D721Med (cell line): ENCODE results near the gene SETSIP.

Source experiments
- DNase-seq: peaks from one replicate; pipeline ENCODE4 v3.0.0; 2011; ENCODE audit warnings: low spot score; ENCODE audit not compliant: insufficient read length
- FAIRE-seq: peaks from 2 replicates; lab custom pipeline; 2011; peaks lifted over from hg19 to GRCh38; lab: Jason Lieb, UNC
- TF ChIP-seq, protein P1 (sequence below): IDR thresholded peaks from 2 replicates; pipeline ENCODE4 v1.5.1; 2012; ENCODE audit warnings: mild to moderate bottlenecking, control low read depth; ENCODE audit not compliant: insufficient read depth; ENCODE audit errors: missing control alignments

Gene SETSIP

DNA sequence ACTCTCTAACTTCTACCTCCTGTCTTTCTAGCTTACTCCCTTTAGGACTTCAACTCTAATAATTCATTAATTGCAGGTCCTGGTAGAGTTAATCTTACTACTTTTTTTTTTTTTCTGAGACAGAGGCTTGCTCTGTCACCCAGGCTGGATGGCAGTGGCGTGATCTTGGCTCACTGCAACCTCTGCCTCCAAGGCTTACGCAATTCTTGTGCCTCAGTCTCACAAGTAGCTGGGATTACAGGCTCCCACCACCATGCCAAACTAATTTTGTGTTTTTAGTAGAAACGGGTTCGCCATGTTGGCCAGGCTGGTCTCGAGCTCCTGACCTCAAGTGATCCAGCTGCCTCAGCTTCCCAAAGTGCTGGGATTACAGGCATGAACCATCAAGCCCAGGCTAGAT, 20.7 kb upstream of the SETSIP start:
- FAIRE-seq = no peak

DNA sequence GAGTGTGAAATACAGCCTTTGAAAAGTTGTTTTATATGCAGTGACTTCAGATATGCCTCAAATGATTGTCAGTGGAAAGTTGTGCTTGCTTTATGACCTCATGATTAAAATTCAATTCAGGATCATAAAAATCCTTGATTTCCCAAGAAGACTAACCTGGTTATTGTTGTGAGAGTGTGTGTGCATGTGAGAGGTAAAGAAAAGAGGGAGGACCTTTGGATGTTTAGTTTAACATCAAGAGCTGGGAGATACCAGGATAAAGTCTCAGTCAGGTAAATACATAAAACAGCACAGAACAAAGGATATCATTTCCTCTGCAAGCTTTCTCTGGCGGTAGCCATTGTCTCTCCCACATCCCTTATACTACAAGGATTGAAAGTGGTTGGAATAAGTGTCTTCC, 19.4 kb upstream of the SETSIP start:
- TF ChIP-seq, protein P1, sequence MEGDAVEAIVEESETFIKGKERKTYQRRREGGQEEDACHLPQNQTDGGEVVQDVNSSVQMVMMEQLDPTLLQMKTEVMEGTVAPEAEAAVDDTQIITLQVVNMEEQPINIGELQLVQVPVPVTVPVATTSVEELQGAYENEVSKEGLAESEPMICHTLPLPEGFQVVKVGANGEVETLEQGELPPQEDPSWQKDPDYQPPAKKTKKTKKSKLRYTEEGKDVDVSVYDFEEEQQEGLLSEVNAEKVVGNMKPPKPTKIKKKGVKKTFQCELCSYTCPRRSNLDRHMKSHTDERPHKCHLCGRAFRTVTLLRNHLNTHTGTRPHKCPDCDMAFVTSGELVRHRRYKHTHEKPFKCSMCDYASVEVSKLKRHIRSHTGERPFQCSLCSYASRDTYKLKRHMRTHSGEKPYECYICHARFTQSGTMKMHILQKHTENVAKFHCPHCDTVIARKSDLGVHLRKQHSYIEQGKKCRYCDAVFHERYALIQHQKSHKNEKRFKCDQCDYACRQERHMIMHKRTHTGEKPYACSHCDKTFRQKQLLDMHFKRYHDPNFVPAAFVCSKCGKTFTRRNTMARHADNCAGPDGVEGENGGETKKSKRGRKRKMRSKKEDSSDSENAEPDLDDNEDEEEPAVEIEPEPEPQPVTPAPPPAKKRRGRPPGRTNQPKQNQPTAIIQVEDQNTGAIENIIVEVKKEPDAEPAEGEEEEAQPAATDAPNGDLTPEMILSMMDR = no peak
- FAIRE-seq = no peak
- no peak for DNase-seq

More for the DNA sequence above, 20.7 kb upstream of the SETSIP start:
- DNase-seq = no peak
- TF ChIP-seq, protein P1 = no peak

DNA sequence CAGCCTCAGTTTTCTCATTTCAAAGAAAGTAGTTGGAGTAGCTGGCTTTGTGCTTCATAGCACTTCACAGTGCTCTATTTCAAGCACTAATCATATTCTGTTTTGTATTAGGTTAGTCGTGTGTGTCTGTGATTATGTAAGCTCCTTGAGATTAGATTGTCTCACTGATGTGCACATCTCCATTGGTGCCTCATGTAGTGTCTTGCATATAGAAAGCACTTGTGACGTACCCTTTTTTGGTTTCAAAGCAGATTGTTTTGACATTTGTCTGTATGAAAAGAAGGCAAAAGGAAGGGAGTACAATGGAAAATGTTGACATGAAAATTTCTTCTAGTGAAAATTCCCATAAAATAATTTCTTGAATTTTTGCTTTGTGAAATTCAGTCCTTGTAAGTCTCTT, 18.9 kb upstream of the SETSIP start:
- TF ChIP-seq, protein P1 = no peak
- no peak for FAIRE-seq
- DNase-seq = no peak

DNA sequence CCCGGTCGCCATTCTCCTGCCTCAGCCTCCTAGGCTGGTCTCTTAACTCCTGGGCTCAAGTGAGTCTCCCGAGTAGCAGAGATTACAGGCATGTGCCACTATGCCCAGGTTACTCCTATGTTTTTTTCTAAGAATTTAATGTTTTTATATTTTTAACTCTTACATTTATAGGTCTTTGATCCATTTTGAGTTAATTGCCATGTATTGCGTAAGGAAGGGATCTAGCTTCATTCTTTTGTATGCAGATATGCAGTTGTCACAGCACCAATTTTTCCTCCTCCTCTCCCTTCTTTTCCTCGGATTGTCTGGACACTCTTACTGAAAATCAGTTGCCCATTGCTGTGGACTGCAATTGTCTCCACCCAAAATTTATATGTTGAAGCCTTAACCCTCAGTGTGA, 16.4 kb upstream of the SETSIP start:
- DNase-seq = no peak
- no peak for FAIRE-seq
- TF ChIP-seq, protein P1 = no peak

DNA sequence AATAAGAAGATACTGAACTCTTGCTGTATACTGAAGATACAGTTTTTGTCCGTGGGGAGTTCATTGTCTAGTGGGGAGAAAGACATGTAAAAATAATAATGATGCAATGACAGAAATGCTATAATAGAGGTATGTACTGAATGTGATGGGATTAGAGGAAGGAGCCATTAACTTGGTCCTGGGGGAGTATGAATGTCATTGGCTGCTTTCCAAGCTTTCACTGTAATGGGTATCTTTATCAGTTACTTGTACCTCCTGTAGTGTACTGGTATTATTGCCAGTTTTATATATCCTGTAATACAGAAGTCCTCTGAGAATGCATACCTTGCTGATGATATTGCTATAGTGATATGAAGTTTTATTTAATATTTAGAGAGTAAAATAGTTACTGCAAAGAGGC, 12.3 kb upstream of the SETSIP start:
- FAIRE-seq = no peak
- TF ChIP-seq, protein P1 = no peak
- no peak for DNase-seq

DNA sequence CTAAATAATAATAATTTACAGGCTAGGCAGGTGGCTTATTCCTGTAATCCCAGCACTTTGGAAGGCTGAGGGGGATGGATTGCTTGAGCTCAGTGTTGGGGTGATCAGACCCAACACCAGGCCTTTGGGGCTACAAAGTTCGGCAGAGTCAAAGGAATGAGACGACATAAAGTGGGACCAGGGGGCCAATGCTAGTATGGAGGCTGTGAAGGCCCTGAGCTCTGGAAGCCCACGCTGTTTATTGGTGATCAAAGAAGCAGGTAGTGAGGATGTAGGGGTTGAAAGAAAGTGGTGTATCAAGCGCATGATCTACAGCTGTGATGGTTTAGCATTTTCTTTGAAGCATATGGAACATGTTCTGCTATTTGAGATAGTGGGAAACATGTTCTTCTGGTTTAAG, 10.5 kb upstream of the SETSIP start:
- no peak for FAIRE-seq
- TF ChIP-seq, protein P1 = no peak
- DNase-seq = no peak

DNA sequence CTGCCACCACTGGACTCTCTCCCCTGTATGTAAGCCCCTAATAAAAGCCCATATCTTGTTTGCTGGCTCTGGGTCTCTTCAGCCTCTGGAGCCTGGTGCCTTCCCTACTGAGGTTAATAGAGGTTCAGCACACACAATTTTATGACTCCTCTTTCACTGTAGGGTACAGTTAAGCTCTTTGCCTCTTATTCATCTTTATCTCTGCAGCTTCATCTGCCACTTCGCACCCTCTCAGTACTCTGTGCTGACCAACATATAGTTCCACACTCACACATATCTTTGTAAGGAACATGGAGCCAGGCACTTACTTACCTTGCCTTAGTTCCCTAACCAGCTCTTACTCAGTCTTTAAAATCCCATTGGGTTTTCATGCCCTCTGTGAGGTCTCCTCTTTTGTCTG, 9.4 kb upstream of the SETSIP start:
- FAIRE-seq = no peak

More for the DNA sequence above, 9.4 kb upstream of the SETSIP start:
- TF ChIP-seq, protein P1 = no peak
- no peak for DNase-seq
